Activated naive CD4-positive, alpha-beta T cell treated with anti-CD3 and anti-CD28 coated beads, Interleukin-2, amount 50 U/mL, for 72 hours (primary cell): Measurements from ENCODE around the gene PTPRD. TPM values are rescaled to one million over a fixed set of nuclear protein-coding genes. Genes with fewer than 3 reads are reported as not detected.

Experiments
- ATAC-seq, 2 donors: fragments of 150-1000 bp; cut with Tn5 transposase; 2 replicates each; pipeline ENCODE4 v1.10.0; 2021; ENCODE audit warnings: mild to moderate bottlenecking in 2 of 2, moderate library complexity in 2 of 2
- DNase-seq, 2 donors: peaks; one replicate each; pipeline ENCODE4 v3.0.0; 2021 to 2022; ENCODE audit warnings: low spot score in 2 of 2
- H3K27ac Mint-ChIP-seq, 2 donors: one replicate each; pipeline ENCODE4 v1.8.0; 2022; ENCODE audit warnings: mild to moderate bottlenecking in 2 of 2, mixed read lengths in 2 of 2
- H3K36me3 Mint-ChIP-seq, 2 donors: one replicate each; pipeline ENCODE4 v1.8.0; 2022; ENCODE audit warnings: mixed read lengths in 2 of 2
- H3K9me3 Mint-ChIP-seq, 2 donors: one replicate each; pipeline ENCODE4 v1.8.0; 2022; ENCODE audit warnings: mixed read lengths in 2 of 2
- total RNA-seq, 2 donors: library from RNA; stranded (reverse); gene quantifications; one replicate each; pipeline ENCODE4 v1.2.3, GENCODE V29; 2022

Gene PTPRD
- total RNA-seq, 2 donors from 2014 or later, result not detected

GRCh38 chr9:8648271-8648845 is 1964.4 kb downstream of the PTPRD start:
- DNase-seq, result no peak
- no peak for ATAC-seq
- Mint-ChIP-seq H3K9me3 (no peaks in the 10 kb centered on the region), H3K27ac (no peak overlapping the region), H3K36me3 (no peaks in the 10 kb centered on the region)

GRCh38 chr9:8647824-8648223 is 1965.0 kb downstream of the PTPRD start:
- Mint-ChIP-seq H3K36me3 (no peaks in the 10 kb centered on the region), H3K9me3 (no peaks in the 10 kb centered on the region), H3K27ac (no peak overlapping the region)
- no peak for ATAC-seq
- DNase-seq, result no peak

GRCh38 chr9:8644571-8644970 is 1968.2 kb downstream of the PTPRD start:
- H3K27ac Mint-ChIP-seq, result no peak overlapping the region
- ATAC-seq (no peak), DNase-seq (no peak)
- no peaks in the 10 kb centered on the region for H3K36me3 Mint-ChIP-seq
- no peaks in the 10 kb centered on the region for H3K9me3 Mint-ChIP-seq

GRCh38 chr9:8643896-8644295 is 1968.9 kb downstream of the PTPRD start:
- Mint-ChIP-seq H3K9me3 (no peaks in the 10 kb centered on the region), H3K27ac (no peak overlapping the region), H3K36me3 (no peaks in the 10 kb centered on the region)
- ATAC-seq (no peak), DNase-seq (no peak)

GRCh38 chr9:8643464-8643863 is 1969.3 kb downstream of the PTPRD start:
- DNase-seq (no peak), ATAC-seq (no peak)
- H3K9me3 Mint-ChIP-seq, result no peaks in the 10 kb centered on the region
- no peaks in the 10 kb centered on the region for H3K36me3 Mint-ChIP-seq
- H3K27ac Mint-ChIP-seq, result no peak overlapping the region

- DNase-seq (no peak), ATAC-seq (no peak)
- H3K9me3 Mint-ChIP-seq, result no peaks in the 10 kb centered on the region
- H3K36me3 Mint-ChIP-seq, result no peaks in the 10 kb centered on the region
- H3K27ac Mint-ChIP-seq, result no peak overlapping the region
Measured at GRCh38 chr9:8640761-8641160, 1972.0 kb downstream of the PTPRD start.

GRCh38 chr9:8637626-8638025 is 1975.2 kb downstream of the PTPRD start:
- H3K9me3 Mint-ChIP-seq, result no peaks in the 10 kb centered on the region
- H3K27ac Mint-ChIP-seq, result no peak overlapping the region
- ATAC-seq (no peak), DNase-seq (no peak)
- no peaks in the 10 kb centered on the region for H3K36me3 Mint-ChIP-seq

GRCh38 chr9:8633784-8634183 is 1979.0 kb downstream of the PTPRD start:
- DNase-seq, result no peak
- ATAC-seq, result no peak
- Mint-ChIP-seq H3K27ac (no peak overlapping the region), H3K9me3 (no peaks in the 10 kb centered on the region), H3K36me3 (no peaks in the 10 kb centered on the region)

GRCh38 chr9:8632493-8632892 is 1980.3 kb downstream of the PTPRD start:
- Mint-ChIP-seq H3K9me3 (no peaks in the 10 kb centered on the region), H3K27ac (no peak overlapping the region), H3K36me3 (no peaks in the 10 kb centered on the region)
- ATAC-seq (no peak), DNase-seq (no peak)

- no peak for ATAC-seq
- no peak for DNase-seq
- Mint-ChIP-seq H3K27ac (no peak overlapping the region), H3K9me3 (no peaks in the 10 kb centered on the region), H3K36me3 (no peaks in the 10 kb centered on the region)
Measured at GRCh38 chr9:8628791-8629190, 1984.0 kb downstream of the PTPRD start.

GRCh38 chr9:8627976-8628679 is 1984.7 kb downstream of the PTPRD start:
- no peaks in the 10 kb centered on the region for H3K9me3 Mint-ChIP-seq
- DNase-seq (no peak), ATAC-seq (no peak)
- H3K36me3 Mint-ChIP-seq, result no peaks in the 10 kb centered on the region
- no peak overlapping the region for H3K27ac Mint-ChIP-seq

GRCh38 chr9:8622871-8623270 is 1989.9 kb downstream of the PTPRD start:
- Mint-ChIP-seq H3K36me3 (no peaks in the 10 kb centered on the region), H3K9me3 (peaks cover 0 to 7% of the 10 kb centered on the region in 2 donors), H3K27ac (no peak overlapping the region)
- DNase-seq (no peak), ATAC-seq (no peak)

GRCh38 chr9:8622222-8622802 is 1990.5 kb downstream of the PTPRD start:
- Mint-ChIP-seq H3K9me3 (peaks cover 0 to 7% of the 10 kb centered on the region in 2 donors), H3K27ac (no peak overlapping the region), H3K36me3 (no peaks in the 10 kb centered on the region)
- DNase-seq, result no peak
- no peak for ATAC-seq

- H3K27ac Mint-ChIP-seq, result no peak overlapping the region
Measured at GRCh38 chr9:8621416-8621815, 1991.4 kb downstream of the PTPRD start.

GRCh38 chr9:8616414-8616813 is 1996.4 kb downstream of the PTPRD start:
- DNase-seq, result no peak
- Mint-ChIP-seq H3K9me3 (peaks cover 0 to 7% of the 10 kb centered on the region in 2 donors), H3K27ac (no peak overlapping the region), H3K36me3 (no peaks in the 10 kb centered on the region)
- ATAC-seq, result no peak

More at GRCh38 chr9:8621416-8621815, 1991.4 kb downstream of the PTPRD start:
- no peak for DNase-seq
- Mint-ChIP-seq H3K9me3 (peaks cover 0 to 7% of the 10 kb centered on the region in 2 donors), H3K36me3 (no peaks in the 10 kb centered on the region)
- ATAC-seq, result no peak

- ATAC-seq (no peak), DNase-seq (no peak)
- peaks cover 0 to 7% of the 10 kb centered on the region in 2 donors for H3K9me3 Mint-ChIP-seq
- H3K27ac Mint-ChIP-seq, result no peak overlapping the region
- no peaks in the 10 kb centered on the region for H3K36me3 Mint-ChIP-seq
Measured at GRCh38 chr9:8614926-8615440, 1997.8 kb downstream of the PTPRD start.

GRCh38 chr9:8613346-8613825 is 1999.4 kb downstream of the PTPRD start:
- Mint-ChIP-seq H3K9me3 (no peaks in the 10 kb centered on the region), H3K27ac (no peak overlapping the region)

More at GRCh38 chr9:8613346-8613825, 1999.4 kb downstream of the PTPRD start:
- no peak for DNase-seq
- ATAC-seq, result no peak
- no peaks in the 10 kb centered on the region for H3K36me3 Mint-ChIP-seq
